Lower lobe of right lung (tissue), 2 donors: ENCODE results near the gene MAP3K5. TPM values are rescaled to one million over a fixed set of nuclear protein-coding genes. Genes with fewer than 3 reads are reported as not detected.

Experiments used
- ATAC-seq, 2 donors: fragments of 200-7000 bp; cut with Tn5 transposase; one replicate each; pipeline ENCODE4 v1.9.1; 2020 to 2022; ENCODE audit warnings: mild to moderate bottlenecking in 2 of 2, moderate library complexity in 2 of 2
- DNase-seq: peaks from one replicate; pipeline ENCODE4 v3.0.0-alpha.2; 2020
- H3K27ac ChIP-seq: fragments of 200-600 bp; one replicate; pipeline ENCODE4 v1.8.0; 2022
- H3K27me3 ChIP-seq: fragments of 200-600 bp; one replicate; pipeline ENCODE4 v1.8.0; 2022; ENCODE audit warnings: low read depth
- H3K36me3 ChIP-seq: fragments of 200-600 bp; one replicate; pipeline ENCODE4 v1.8.0; 2022; ENCODE audit warnings: mild to moderate bottlenecking
- H3K4me1 ChIP-seq: fragments of 200-600 bp; one replicate; pipeline ENCODE4 v1.8.0; 2022
- H3K4me3 ChIP-seq: fragments of 200-600 bp; one replicate; pipeline ENCODE4 v1.8.0; 2022; ENCODE audit warnings: mild to moderate bottlenecking
- H3K9me3 ChIP-seq: fragments of 200-600 bp; one replicate; pipeline ENCODE4 v1.8.0; 2022
- CTCF ChIP-seq: fragments of 200-600 bp; IDR thresholded peaks from one replicate; pipeline ENCODE4 v1.8.0; 2022; ENCODE audit warnings: antibody characterized with exemption, mild to moderate bottlenecking
- intact Hi-C: fragments of 100-400 bp; cut with DNase I; formaldehyde crosslinking; loops from one replicate; pipeline ENCODE4 v1.11.0; 2022
- total RNA-seq: library from RNA; stranded (reverse); fragmentation: NEBNext Ultra II Directional; extraction: Animal tissue kit (Norgen Biotek cat#: 25700); gene quantifications from one replicate; pipeline ENCODE4 v1.2.1, GENCODE V29; 2021
- donor health status: DM: no; HTN: yes; CAD: no; lungs with severe emphysema.

Gene MAP3K5
- total RNA-seq, 1 donor from 2014 or later: 32.0 TPM

DNA sequence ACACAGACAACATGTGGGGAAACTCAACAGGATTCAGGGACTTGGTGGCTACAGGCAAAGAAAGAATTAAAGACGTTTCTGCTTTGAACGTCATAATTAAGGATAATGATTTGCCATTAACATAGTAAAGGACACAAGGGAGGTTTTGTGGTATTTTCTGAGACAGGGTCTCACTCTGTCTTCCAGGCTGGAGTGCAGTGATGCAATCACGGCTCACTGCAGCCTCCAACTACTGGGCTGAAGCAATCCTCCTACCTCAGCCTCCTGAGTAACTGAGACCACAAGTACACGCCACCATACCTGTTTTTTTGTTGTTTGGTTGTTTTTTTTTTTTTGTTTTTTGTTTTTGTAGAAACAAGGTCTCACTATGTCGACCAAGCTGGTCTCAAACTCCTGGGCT, 62.4 kb downstream of the MAP3K5 start:
- H3K27ac ChIP-seq: no peak overlapping the region
- no peaks in the 10 kb centered on the region for H3K27me3 ChIP-seq
- no peak for TF ChIP-seq CTCF
- ATAC-seq (no peak), DNase-seq (no peak)
- H3K4me1 ChIP-seq: peaks cover 12% of the 10 kb centered on the region
- intact Hi-C loops: no loop called here
- no peaks in the 10 kb centered on the region for H3K36me3 ChIP-seq
- no peaks in the 10 kb centered on the region for H3K9me3 ChIP-seq
- no peak overlapping the region for H3K4me3 ChIP-seq

DNA sequence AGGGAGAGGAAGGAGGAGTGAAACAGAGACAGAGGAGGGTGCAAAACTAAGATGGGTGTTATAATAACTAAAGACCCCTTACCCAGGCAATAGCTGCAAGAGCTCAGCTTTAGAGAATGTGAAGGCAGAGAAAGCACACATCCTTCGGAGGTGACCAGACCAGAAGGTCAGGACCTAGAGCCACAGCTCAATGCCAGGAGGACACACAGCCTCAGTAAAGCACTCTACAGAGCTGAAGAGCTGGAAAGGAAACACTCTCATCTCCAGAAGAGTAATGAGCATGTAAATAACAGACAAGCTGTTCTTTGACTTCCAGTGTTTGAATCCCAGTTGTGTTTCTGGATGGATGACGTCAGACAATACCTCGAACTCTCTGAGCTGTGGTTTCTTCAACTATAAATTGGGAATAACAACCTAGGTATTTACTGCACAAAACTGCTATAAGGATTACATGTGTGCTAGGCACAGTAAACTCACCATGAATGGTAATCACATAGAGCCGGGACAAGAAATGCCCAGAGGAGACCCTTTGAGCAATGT, 63.2 kb downstream of the MAP3K5 start:
- ATAC-seq (peak in 1 of 2 donors; percentile 41), DNase-seq (no peak)
- intact Hi-C loops: no loop called here
- Histone ChIP-seq H3K27ac (no peak overlapping the region), H3K36me3 (no peaks in the 10 kb centered on the region), H3K4me1 (peaks cover 12% of the 10 kb centered on the region), H3K4me3 (no peak overlapping the region), H3K27me3 (no peaks in the 10 kb centered on the region), H3K9me3 (no peaks in the 10 kb centered on the region)
- TF ChIP-seq CTCF: no peak

DNA sequence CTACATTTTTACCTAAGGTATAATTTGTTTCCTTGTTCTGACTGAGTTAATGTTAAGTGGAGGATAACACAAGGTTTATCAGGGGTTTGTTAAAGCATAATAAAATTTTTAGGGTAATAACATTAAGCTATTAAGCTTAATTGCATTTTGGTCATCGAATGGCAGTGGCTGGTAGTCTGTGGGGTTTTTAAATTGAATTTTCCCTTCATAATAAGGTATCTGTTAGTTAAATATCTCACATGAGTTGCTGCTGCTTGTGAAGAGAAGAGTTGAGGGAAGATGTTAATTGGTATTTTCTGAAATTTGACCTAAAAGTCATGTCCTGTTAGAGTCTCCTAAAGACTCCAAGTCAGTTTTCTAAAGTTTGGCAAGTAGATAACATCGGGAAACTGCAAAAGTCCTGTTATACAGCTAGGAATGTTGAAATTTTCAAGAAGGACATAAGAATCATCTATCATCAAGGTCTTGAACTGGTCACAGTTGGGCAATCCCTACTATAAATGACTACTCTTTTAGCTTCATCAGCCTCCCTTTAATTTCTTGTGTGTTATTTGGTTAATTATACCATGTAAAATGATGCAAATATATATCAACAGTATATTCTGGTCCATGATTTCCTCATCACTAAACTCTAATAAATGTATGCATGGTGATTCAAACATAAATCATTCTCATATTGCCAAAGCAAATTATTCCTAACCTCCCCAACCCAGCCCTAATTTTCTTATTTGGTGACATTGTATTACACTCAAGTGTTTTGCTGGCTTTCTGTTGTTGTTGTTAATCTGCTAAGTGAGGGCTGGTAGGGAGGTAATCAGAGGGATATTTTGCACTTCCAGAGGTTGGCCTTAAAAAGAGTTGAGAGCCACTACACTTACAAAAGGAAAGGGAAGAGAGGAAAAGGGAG, 64.0 kb downstream of the MAP3K5 start:
- Histone ChIP-seq H3K27ac (no peak overlapping the region), H3K4me1 (peaks cover 12% of the 10 kb centered on the region), H3K9me3 (no peaks in the 10 kb centered on the region), H3K36me3 (no peaks in the 10 kb centered on the region), H3K27me3 (no peaks in the 10 kb centered on the region), H3K4me3 (no peak overlapping the region)
- no peak for DNase-seq
- no peak for TF ChIP-seq CTCF
- intact Hi-C loops: no loop called here
- no peak for ATAC-seq

DNA sequence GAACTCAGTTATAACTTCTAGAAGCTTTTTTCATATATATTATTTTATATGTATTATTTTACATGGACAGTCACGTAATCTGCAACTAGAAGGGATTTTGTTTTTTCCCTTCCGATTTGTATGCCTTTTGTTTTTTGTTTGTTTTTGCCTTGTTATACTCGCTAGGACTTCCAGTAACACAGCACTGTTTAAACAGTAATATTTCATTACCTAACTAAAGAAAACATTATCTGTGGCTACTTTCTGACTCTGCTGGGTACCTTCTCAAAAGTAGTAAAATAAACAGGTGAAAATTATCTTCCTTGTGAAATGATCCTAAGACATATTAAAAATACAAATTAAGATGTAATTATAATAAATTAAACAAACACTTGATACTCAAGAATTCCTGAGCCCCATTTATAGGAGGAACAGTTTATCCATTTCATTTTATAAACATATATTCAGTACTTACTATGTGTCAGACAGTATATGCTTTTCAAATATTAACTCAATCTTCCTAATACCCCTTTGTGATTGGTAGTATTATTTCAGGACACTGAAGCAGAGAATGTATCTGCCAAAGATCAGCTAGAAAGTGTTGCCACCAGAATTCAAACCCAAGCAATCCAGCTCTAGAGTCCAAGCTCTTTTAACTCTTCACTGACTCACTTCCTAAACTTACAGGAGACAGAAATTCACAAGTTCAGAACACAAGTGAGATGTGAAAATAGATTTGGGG, 65.3 kb downstream of the MAP3K5 start:
- ATAC-seq (peak in 1 of 2 donors; percentile 49), DNase-seq (no peak)
- TF ChIP-seq CTCF: no peak
- intact Hi-C loops: no loop called here
- Histone ChIP-seq H3K4me3 (no peak overlapping the region), H3K27me3 (no peaks in the 10 kb centered on the region), H3K27ac (no peak overlapping the region), H3K4me1 (peaks cover 12% of the 10 kb centered on the region), H3K36me3 (no peaks in the 10 kb centered on the region), H3K9me3 (no peaks in the 10 kb centered on the region)

- intact Hi-C loops: no loop called here
- no peak for ATAC-seq
These were observed 67.2 kb downstream of the MAP3K5 start for GRCh38 chr6:136725124-136725523.

More at GRCh38 chr6:136725124-136725523, 67.2 kb downstream of the MAP3K5 start:
- no peaks in the 10 kb centered on the region for H3K9me3 ChIP-seq
- H3K4me1 ChIP-seq: peaks cover 12% of the 10 kb centered on the region
- H3K27ac ChIP-seq: no peak overlapping the region
- no peak overlapping the region for H3K4me3 ChIP-seq
- H3K36me3 ChIP-seq: no peaks in the 10 kb centered on the region
- no peak for DNase-seq
- TF ChIP-seq CTCF: no peak
- no peaks in the 10 kb centered on the region for H3K27me3 ChIP-seq
